NCI-H1048 (cell line): ENCODE data around the gene NDUFS3.

Source experiments
- DNase-seq: peaks from one replicate; lab custom pipeline; 2025; lab: John Stamatoyannopoulos, UW

The NDUFS3 gene

DNA sequence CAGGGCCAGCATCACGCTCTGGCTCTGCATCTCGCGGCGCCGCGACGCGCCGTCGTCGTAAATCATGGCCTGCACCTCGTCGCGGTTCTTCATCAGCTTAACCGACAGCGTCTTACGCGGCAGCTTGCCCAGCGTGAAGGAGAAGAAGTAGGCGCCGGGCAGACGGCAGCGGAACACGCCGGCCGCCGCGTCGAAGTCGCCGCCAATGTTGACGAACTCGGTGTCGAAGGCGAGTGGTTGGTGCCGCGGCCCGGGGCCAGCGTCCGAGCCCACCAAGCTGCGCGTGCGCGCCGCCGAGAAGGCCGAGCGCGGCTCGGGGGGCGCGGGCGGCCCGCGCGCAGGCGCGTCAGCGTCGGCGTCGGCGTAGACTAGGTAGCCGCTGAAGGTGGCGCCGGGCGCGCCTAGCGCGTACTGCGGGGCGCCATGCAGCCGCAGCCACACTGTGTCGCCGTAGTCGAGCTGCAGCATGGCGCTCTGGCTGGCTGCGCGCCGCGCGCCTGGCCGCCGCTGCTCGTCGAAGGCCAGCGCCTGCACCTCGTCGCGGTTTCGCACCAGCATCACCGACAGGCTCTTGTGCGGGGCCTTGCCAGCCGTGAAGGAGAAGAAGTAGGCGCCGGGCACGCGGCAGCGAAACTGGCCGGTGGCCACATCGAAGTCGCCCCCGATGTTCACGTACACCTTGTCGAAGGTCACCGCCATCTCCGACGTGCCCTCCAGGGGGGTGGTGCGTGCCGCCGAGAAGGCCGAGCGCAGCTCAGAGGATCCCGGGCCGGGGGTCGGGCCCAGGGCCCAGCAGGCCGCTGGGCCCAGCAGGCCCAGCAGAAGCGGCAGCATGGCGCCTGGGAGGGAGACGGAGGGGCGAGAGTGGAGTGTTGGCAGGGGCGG, 11.3 kb downstream of the NDUFS3 start:
- DNase-seq, result no peak

DNA sequence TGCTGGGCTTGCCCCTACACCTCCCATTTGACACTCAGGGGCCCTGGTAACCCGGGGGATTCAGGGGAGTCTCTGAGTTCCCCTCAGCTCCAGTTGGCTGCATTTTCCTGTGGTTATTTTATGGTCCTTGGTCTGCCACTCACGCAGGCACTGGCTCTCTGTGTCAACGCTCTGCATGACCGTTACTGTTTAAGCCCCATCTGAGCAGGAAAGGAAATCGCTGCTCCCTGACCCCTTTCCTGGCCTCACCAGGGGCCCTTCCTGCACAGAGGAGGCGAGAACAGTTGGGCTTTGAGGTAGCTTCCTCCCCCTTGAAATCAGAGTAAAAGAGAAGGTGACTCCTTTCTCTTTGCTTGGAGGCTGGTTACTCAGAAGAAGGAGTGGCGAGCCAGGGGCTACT, 12.9 kb downstream of the NDUFS3 start:
- no peak for DNase-seq

DNA sequence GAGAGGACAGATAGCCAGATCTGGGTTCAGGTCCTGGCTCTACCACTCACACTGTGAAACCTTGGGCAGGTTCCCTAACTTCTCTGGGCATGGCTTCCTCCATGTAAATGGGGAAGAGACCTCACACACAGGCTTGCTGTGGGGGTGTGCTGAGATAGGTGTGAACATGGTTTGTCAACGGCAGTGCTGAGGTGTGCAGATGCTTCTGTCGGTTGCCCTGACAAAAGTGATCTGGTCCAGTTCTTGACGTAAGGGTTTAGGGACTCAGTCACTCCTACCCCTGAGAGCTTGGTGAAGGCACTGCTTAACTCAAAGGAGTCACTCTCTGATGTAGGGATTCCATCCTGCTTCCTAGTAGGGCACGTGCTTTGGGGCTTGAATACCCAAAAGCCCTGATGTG, 13.4 kb downstream of the NDUFS3 start:
- no peak for DNase-seq

DNA sequence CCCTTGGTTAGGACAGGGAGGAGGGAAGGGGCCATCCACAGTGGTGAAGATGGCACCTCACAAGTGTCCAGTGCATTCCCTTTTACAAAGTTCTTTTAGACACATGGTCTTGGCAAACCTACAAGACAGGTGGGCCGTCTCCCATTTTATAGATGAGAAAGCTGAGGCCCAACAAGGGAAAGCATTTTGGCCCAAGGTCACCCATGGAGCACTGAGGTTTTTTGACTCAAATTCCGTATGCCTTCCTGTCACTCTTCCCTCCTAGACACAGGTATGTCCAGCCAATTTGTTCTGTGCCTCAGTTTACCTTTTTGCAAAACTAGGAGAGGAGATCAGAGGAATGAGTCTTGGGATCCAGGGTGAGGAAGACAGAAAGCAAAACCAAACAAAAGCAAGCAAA, 14.1 kb downstream of the NDUFS3 start:
- no peak for DNase-seq

DNA sequence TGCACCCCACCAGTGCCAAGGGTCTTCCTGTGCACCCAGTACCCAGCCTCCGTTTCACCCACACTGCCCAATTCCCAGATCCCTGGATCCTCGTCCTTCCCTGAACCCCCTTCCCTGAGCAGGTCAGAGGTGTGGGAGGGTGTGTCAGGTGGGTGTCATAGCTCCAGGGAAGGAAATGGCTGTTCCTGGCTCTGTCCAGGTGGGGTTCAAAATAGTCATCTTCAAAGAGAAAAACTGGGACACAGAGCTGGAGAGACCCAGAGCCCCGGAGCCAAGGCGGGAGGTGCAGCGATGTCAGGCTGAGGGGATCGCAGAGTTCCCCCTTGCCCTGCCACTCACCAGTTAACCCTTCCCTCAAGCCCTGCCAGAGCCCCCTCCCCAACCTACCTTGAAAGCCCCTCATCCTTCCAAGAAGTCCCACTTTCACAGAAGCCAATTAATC, 14.6 kb downstream of the NDUFS3 start:
- DNase-seq, result no peak

DNA sequence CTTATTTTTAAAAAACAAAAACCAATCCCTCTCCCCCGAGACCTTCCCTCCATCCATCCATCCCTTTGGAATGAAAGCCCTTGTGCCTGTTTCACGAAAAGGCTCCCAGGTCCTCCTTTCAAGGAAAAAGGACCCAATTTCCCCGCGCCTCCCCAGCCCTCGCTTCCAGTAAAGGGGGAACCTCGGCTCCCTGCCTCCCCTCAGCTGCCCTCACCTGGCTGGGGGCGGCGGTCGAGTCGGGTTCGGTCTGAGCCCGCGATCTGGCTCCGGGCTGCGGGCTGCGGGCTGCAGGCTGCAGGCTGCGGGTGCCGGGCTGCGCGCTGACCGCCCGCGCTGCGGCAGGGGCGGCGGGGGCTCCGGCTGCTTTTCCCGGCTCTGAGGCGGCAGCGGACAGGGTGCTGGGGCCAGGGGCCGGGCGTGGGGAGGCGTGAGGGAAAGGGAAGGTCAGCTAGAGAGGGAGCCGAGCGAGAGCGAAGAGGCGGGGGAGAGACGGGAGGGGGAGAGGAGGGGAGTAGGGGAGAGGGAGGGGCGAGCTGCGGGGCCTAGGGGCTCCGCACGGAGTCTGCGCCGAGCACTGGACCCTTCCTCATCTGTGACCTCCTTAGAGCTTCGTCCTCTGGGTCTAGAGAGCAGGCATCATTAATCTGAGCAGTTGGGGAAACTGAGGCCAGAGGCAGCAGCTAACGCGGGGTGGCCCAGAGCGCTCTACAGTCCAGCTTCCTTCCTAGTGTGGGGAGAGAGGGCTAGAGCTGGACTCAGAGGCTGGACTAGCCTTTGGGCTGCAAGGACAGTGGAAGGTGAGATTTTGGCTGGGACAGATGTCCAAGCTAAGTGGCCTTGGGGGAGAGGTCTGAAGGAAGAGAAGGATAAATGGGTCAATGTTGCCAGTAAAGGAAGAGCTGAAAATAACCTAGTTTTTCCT, 15.3 kb downstream of the NDUFS3 start, which contains the start of gene C1QTNF4:
C1QTNF4 (minus strand) TSS at position 478 of the 922 bp plus-strand sequence. CDS start 3,601 bp downstream, outside the sequence.
- DNase-seq, result no peak

DNA sequence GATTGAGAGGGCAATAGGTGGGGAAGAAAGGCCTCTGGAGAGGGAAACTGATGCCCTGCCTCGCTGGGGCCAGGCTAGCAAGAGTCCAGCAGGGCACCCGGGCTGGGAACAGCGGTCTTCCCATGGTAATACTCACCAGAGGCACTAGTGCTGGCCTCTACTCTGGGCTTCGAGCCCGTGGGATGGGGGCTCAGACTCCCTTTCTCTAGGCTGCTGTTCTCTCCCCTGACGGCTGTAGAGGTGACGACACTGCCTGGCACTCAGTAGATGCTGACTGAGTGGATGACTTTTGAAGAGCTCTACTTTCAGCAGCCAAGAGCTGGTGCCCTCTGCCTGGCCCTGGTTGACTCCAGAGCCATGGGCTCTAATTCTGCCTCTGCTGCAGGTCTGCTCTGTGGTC, 16.2 kb downstream of the NDUFS3 start:
- DNase-seq, result no peak

DNA sequence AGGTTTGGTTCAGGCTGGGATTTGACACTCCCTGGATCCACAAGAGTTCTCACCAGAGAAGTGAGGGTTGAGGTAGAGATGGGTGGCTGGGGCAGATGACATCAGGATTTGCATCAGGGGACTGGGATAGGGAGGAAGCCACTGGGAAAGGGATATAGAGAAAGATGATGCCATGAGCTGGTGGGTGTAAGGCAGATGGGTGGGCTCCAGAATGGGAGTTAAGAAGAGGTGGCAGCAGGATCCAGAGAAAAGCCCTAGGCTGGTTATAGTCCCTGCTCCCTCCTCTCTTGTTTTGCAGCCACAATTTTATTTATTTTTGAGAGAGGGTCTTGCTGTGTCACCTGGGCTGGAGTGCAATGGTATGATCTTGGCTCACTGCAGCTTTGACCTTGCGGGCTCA, 17.1 kb downstream of the NDUFS3 start:
- no peak for DNase-seq

DNA sequence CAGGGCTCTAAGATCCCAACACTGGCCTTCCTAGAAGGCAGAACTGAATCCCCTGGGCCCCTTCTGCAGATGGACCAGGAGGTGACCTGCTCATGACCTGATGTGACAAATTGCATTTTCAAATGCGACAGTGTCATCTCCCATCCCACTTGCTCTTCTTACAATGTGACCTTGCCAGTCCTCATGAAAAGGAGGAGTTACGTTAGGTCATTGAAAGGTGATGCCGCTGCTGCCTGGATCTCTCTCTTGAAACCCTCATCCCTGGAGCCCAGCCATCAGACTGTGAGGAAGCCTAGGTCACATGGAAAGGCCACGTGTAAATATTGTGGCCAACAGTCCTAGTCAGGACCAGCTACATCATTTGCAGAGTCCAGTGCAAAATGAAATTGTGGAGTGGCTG, 21.0 kb downstream of the NDUFS3 start:
- DNase-seq, result no peak

DNA sequence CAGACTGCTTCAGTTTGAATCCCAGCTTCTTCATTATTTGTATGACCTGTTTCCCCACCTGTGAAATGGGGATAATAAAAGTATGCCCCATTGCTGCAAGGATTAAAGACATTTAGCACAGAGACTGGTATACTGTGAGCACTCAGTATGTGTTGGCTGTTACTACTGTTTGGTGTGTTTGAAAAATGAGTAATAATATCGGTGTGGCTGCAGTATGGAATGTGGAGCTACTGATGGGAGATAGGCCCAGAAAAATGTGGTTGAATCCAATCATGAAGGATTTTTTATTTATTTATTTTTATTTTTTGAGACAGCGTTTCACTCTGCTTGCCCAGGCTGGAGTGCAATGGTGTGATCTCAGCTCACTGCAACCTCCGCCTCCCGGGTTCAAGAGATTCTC, 24.4 kb downstream of the NDUFS3 start:
- DNase-seq, result no peak

DNA sequence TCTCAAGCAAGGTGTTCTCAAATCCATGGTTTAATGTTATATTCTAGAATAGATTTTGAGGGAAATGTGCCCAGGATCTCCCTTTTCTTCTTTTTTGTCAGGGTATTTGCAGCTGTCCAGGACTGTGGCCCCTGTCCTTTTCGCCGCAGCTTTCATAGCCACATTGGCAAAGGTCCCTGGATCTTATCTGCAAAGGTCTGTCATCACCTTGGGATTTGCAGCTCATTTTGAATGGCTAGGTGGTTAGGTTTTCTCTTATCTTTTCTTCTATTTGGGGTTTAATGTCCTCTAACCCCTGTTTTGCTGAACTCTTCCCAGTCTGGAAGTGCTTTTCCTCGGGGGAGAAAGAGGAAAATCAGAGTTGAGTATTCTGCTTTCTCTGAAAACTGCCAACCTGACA, 27.0 kb downstream of the NDUFS3 start:
- no peak for DNase-seq

DNA sequence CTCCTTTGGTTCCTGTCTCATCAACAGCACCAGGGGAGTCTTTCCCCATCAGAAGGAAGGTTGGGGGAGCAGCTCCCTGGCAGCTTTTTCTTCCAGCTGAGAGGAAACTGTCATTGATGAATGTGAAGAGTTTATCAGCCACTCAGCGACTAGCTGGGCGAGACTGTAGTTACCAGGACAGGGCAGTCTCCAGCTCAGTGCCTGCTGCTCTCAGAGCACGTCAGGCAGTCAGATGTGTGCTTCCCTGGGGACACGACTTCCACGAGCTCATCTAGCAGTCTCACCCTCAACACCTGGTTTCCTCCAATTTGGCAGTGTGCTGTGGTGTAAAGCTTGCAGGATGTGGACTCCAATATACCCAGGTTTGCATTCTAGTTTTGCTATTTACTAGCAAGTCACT, 27.9 kb downstream of the NDUFS3 start:
- no peak for DNase-seq

DNA sequence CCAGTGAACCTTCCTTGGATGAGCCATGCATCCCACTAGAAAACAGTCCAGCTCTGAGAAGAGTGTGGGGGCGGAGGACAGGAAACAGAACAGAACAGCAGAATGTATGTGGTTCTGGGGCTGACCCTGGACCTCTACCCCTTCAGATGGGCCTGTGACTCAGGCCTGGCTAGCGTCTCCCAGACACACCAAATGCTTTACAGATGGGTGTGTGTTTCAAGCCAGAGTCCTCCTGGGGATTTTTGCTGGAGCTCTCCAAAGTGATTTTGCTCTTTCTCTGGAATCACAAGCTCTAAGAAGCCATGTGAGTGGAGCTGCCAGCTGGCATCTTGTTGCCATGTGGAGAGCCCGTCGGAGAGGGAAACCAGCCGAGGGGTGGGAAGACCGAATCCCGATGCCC, 28.5 kb downstream of the NDUFS3 start:
- no peak for DNase-seq

DNA sequence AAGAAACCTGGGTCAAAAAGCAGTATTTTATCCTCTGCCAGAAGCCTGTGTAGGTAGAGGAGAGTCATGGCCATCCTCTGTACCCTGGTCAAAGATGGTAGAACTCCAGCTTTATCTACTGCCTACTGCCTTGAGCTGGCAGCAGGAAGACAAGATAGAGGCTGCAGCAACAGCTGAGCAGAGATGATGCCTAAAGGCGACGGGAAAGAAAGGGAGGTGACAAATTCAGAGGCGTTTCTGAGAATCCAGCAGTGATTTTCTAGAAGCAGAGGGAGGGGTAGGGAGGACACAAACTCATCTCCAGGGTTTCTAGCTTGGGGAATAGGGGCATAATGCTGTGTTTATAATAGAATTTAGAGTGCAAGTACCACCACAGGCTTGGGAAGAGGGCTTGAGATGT, 30.8 kb downstream of the NDUFS3 start:
- no peak for DNase-seq

DNA sequence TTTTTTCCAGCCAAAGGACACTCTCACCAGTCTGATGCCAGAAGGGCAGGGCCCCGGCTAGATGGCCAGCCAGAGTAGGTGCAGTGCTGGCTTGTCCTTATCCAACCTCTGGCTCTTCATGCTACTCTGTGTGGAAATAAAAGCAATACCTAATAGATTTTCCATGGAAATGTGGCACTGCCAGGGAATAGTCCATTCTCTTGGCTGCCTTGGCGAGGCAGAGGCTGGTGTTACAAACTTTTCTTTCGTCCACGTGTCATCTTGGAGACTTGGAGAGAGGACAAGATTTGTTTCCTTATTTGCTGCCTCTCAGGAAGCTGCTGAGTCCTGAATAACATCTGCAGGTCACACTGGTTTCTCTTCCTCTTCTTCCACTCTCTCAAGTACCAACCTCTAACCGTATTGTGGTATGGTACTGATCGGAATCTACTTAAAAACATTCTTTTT, 32.5 kb downstream of the NDUFS3 start:
- DNase-seq, result no peak

DNA sequence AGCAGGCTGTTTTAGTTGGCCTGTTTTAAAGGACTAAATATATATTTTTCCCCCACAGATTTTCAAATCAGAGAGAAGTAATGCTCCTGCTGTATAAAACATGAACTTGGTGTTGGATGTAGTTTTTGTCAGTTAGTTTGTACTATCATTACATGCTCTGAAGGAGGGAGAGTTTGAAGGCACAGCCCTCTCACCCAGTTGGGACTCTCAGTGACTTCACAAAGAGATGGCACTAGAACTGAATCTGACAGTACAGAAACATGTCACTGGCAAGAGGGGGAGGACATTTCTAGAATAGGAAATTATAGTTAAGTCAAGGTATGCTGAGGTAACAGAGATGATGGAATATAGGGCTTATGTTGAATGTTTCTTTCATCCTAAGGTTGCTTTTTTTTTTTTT, 36.4 kb downstream of the NDUFS3 start:
- no peak for DNase-seq

DNA sequence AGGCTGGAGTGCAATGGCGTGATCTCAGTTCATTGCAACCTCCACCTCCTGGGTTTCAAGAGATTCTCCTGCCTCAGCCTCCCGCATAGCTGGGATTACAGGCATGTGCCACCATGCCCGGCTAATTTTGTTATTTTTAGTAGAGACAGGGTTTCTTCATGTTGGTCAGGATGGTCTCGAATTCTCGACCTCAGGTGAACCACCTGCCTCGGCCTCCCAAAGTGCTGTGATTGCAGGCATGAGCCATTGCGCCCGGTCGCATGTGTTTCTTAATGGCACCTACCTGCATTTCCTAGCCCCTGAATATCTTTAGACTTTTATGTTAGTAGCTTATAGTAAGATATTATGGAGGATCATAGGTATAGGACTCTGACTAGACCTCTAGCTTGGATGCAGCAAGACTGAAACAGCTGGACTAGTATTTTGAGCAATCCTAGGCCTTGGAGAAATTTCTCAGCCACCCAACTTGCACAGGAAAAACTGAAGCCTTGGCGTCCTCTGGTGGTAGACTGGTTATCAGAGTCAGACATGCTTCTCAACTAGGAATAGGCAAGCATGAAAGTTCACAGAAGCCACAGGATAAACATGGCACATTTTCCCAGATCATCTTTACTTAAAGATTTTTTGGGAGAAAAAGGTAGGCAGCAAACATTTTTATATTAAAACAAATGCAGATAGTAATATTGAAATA, 38.0 kb downstream of the NDUFS3 start:
- no peak for DNase-seq

DNA sequence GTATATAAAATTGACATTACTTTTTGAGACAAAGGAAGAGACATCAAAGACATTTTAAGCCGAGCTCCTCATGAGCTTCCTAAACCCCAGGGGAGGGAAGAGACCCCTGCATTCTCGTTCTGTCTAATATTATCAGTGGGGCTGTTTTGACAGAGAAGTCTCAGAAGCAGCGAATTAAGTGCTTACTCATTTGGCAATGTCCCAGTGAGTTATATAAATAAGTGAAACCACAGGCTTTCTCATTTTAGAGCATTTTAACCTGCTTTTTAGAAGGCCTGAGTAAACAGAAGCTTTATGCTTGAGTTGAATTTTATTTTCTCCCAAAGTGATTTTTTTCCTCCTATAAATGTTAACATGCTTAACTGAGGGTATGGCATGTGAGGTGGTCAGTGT, 38.5 kb downstream of the NDUFS3 start:
- DNase-seq, result no peak

DNA sequence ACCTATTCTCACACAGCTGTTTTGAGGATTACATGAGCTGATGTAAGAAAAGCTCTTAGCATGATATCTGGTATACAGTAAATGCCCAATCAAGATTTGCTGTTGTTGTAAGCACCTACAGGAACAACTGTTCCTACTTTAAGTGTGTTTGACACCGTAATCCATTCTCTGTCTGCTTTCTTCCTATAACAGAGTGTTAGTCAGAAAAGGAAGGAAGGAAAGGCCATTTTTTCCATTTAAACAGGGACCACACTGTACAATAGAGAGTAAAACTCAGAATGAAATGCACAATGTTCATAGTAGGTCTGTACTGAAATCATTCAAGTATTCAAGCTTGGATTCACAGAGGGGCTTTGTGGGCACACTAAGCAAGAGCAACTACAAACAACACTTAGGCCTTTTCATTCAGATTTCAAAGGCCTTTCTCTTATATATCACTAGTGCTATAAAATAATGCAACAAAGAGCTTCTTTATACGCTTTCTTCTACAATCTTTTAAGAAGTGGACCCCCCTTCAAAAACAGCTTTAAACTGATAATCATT, 42.0 kb downstream of the NDUFS3 start:
- DNase-seq, result no peak

DNA sequence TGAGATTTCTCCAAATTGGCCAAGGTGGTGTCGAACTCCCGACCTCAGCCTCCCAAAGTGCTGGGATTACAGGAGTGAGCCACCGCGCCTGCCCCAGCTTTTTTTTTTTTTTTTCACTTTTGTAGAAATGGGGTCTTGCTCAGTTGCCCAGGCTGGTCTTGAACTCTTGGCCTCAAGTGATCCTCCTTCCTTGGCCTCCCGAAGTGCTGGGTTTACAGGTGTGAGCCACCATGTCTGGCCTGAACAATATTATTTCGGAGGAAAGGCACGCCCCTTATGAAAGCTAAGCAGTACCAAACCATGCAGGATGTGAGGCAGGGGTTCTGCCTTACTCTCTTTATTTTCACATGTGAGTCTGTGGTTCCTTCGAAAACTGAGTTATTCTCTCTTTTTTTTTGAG, 47.4 kb downstream of the NDUFS3 start:
- DNase-seq, result no peak

DNA sequence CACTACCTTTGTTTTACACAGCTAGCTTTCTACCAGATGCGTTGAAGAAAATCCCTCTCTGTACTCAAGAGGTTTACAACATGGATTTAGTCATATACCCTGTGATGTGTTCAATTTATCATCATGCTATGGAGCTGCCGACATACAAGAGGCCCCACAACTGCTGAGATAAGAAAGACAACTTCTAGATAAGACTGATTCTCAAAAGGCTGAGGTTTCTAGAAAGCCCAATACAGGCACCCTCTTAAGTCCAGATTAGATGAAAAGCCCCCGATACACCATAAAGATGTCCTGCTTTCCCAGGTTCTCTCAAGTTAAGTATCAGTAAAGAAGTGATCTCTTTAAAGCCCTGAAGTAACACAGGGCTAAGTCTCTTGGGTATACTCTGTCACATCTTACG, 49.2 kb downstream of the NDUFS3 start:
- no peak for DNase-seq

DNA sequence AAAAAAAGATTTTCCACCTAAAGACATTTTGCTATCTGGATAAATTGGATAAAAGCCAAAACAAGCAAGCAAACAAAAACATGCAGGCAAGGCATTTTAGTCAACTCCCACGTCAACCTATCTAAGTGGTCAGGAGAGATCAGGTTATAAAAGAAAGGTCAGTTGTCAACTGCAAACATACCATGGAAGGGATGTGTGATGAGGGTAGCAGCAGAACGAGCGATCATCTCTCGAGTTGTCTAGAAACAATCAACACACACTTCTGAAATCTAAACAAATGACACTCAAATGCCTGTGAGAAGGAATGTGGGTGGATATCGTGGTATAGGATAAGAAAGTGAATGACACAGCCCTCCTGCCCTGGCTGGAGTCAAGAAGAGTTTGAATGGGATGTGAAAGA, 52.6 kb downstream of the NDUFS3 start:
- no peak for DNase-seq
